ENCODE results near the gene CAPZA1.

GRCh38 chr1:112720800-112721199, 101.2 kb downstream of the CAPZA1 start:
- TF ChIP-seq CTCF (IDR thresholded peaks at IDR 0.05; ENCODE audit: extremely low read depth in 1 of 2, insufficient read depth in 1 of 2, low read depth in 1 of 2, low read length in 2 of 2), result no peak
- TF ChIP-seq MAX (IDR thresholded peaks at IDR 0.05; ENCODE audit: insufficient read depth, insufficient read length), result no peak
- TF ChIP-seq MYC (IDR thresholded peaks at IDR 0.05; ENCODE audit: low read depth, low read length), result no peak

All from endothelial cell of umbilical vein (primary cell).